Transverse colon (tissue), 4 donors: ENCODE results near the gene CSRP3.

ENCODE experiments used
- POLR2AphosphoS5 ChIP-seq, 3 donors: sonication (generic); formaldehyde crosslinking; IDR thresholded peaks; one replicate each; pipeline ENCODE4 v1.6.1; 2016; ENCODE audit warnings: antibody characterized with exemption in 3 of 3
- TF ChIP-seq, protein P1 (sequence below), 5 experiments: fragments of 200-600 bp in 3 of 5; fragments of 450-650 bp in 2 of 5; sonication (generic) in 3 of 5; IDR thresholded peaks; 1 replicate in 2 of 5; 2 replicates in 3 of 5; pipeline ENCODE4 v1.5.1; 2016 to 2017; ENCODE audit warnings: antibody characterized with exemption in 5 of 5, inconsistent platforms in 3 of 5, mild to moderate bottlenecking in 2 of 5, moderate library complexity in 1 of 5

DNA sequence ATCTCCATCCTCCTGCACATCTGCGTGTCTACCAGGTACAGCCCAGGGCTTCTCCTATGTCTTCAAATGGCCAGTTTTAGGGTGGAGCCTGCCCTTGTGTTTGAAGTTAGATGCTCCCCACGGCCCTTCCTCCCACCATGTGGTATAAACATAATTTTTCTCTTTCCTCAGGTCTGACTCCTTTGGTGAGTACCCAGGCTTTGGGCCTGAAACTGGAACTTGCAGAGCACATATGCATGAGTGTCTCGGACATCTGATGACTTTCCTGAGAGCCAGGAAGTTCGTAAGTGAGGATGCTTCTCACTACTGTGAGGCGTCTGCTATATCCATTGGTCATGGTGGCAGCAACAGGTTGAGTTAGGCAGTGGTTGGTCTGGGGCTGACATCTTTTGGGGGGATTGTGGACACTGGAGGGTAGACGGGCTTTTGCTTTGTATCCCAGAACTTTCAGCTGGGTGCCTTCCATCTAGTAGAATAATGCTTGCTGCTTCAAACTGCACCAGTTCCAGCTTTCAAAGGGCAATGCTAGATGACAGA is 16.2 kb downstream of the CSRP3 start:
- no peak for TF ChIP-seq POLR2AphosphoS5 (IDR thresholded peaks at IDR 0.05)
- TF ChIP-seq, protein P1, sequence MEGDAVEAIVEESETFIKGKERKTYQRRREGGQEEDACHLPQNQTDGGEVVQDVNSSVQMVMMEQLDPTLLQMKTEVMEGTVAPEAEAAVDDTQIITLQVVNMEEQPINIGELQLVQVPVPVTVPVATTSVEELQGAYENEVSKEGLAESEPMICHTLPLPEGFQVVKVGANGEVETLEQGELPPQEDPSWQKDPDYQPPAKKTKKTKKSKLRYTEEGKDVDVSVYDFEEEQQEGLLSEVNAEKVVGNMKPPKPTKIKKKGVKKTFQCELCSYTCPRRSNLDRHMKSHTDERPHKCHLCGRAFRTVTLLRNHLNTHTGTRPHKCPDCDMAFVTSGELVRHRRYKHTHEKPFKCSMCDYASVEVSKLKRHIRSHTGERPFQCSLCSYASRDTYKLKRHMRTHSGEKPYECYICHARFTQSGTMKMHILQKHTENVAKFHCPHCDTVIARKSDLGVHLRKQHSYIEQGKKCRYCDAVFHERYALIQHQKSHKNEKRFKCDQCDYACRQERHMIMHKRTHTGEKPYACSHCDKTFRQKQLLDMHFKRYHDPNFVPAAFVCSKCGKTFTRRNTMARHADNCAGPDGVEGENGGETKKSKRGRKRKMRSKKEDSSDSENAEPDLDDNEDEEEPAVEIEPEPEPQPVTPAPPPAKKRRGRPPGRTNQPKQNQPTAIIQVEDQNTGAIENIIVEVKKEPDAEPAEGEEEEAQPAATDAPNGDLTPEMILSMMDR (IDR thresholded peaks at IDR 0.05) = no peak
